ENCODE measurements around the gene POLR2I. TPM values are rescaled to one million over a fixed set of nuclear protein-coding genes. Genes with fewer than 3 reads are reported as not detected.

The POLR2I gene
- total RNA-seq, 1 experiment from 2014 or later, result 133 TPM

DNA sequence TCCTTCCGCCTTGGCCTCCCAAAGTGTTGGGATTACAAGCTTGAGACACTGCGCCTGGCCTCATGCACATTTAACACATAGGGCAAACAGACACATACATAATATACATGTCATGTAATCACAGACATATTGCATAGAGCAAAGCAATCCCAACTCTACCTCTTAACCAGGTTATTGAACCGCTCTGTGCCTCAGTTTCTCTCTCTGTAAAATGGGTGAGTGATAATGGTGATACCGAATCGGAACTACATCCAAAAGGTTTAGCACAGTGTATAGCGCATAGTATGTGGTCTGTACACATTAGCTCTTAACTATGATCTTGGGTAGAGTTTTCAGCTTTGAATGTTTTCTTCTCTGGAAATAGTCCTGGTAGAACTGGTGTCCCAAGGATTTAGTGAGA is 29.9 kb upstream of the POLR2I start:
- Histone ChIP-seq H3K4me1 (ENCODE audit: insufficient read depth, low read length, poor library complexity, severe bottlenecking) (peaks cover 7% of the 10 kb centered on the region), H3K36me3 (ENCODE audit: insufficient read depth, low read length, poor library complexity, severe bottlenecking) (peaks cover 54% of the 10 kb centered on the region), H3K27ac (ENCODE audit: low read depth, low read length, poor library complexity, severe bottlenecking) (no peak overlapping the region), H3K9me3 (ENCODE audit: low read depth, low read length, poor library complexity, severe bottlenecking) (no peaks in the 10 kb centered on the region), H3K4me3 (ENCODE audit: low read depth, low read length, poor library complexity, severe bottlenecking) (no peak overlapping the region), H3K27me3 (replicated peaks; ENCODE audit: insufficient read depth, low read depth, low read length, poor library complexity) (no peaks in the 10 kb centered on the region)
- TF ChIP-seq EZH2 (IDR thresholded peaks at IDR 0.05; ENCODE audit: borderline replicate concordance, low read depth, low read length, poor library complexity, severe bottlenecking), result no peak
- TF ChIP-seq, protein P1, sequence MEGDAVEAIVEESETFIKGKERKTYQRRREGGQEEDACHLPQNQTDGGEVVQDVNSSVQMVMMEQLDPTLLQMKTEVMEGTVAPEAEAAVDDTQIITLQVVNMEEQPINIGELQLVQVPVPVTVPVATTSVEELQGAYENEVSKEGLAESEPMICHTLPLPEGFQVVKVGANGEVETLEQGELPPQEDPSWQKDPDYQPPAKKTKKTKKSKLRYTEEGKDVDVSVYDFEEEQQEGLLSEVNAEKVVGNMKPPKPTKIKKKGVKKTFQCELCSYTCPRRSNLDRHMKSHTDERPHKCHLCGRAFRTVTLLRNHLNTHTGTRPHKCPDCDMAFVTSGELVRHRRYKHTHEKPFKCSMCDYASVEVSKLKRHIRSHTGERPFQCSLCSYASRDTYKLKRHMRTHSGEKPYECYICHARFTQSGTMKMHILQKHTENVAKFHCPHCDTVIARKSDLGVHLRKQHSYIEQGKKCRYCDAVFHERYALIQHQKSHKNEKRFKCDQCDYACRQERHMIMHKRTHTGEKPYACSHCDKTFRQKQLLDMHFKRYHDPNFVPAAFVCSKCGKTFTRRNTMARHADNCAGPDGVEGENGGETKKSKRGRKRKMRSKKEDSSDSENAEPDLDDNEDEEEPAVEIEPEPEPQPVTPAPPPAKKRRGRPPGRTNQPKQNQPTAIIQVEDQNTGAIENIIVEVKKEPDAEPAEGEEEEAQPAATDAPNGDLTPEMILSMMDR (conservative IDR thresholded peaks at IDR 0.05; ENCODE audit: low read depth, low read length), result no peak
- intact Hi-C loops (cut with micrococcal nuclease; ENCODE audit: unreplicated experiment), result no loop called here
- ChIA-PET CTCF (no interaction called here), POLR2A (ENCODE audit: low non-redundant PET) (no interaction called here)
- no peak for DNase-seq (ENCODE audit: low spot score)
- BruUV-seq (replicated peaks), result no TSS peak

DNA sequence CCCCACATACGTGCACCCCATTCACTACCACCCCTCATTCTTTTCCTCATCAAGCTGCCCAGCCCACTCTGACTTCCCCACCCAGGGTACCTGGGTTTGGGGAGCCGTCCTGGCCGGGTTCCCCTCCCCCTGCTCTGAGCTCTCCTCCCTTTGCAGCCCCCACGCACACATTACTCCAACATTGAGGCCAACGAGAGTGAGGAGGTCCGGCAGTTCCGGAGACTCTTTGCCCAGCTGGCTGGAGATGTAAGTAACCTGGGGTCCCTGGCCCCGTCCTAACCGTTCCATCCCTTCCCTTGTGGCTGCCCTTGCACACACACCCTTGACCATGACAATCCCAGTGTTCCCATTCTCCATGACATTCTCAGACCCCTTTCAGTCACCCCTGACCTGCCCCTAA is 27.8 kb upstream of the POLR2I start:
- H3K36me3 ChIP-seq (ENCODE audit: insufficient read depth, low read length, poor library complexity, severe bottlenecking), result peaks cover 40% of the 10 kb centered on the region
- intact Hi-C loops (cut with micrococcal nuclease; ENCODE audit: unreplicated experiment), result no loop called here
- POLR2A ChIA-PET (ENCODE audit: low non-redundant PET), result no interaction called here

DNA sequence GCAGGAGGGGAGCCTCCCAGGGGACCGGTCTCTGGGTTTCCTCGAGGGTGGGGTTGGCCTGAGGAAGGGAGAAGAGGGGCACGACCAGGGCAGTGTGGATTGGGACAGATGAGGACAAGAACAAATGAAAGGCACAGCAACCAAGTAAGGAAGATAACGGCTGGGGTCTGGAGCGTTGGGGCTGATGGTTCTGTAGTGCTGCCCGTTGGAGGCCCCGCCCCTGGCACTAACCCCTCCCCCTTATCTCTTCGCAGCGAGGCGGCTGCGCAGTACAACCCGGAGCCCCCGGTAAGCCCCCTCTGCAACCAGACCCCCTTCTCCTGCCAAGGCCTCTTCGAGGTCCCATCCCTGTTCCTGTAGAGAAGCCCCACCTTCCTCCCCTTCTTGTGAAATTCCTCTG is 27.4 kb upstream of the POLR2I start:
- no TSS peak for BruUV-seq (replicated peaks)
- intact Hi-C loops (cut with micrococcal nuclease; ENCODE audit: unreplicated experiment), result no loop called here
- ChIA-PET POLR2A (ENCODE audit: low non-redundant PET) (no interaction called here), CTCF (no interaction called here)
- Histone ChIP-seq H3K36me3 (ENCODE audit: insufficient read depth, low read length, poor library complexity, severe bottlenecking) (peaks cover 37% of the 10 kb centered on the region), H3K27me3 (replicated peaks; ENCODE audit: insufficient read depth, low read depth, low read length, poor library complexity) (no peaks in the 10 kb centered on the region), H3K9me3 (ENCODE audit: low read depth, low read length, poor library complexity, severe bottlenecking) (no peaks in the 10 kb centered on the region), H3K4me1 (ENCODE audit: insufficient read depth, low read length, poor library complexity, severe bottlenecking) (peaks cover 10% of the 10 kb centered on the region), H3K27ac (ENCODE audit: low read depth, low read length, poor library complexity, severe bottlenecking) (no peak overlapping the region), H3K4me3 (ENCODE audit: low read depth, low read length, poor library complexity, severe bottlenecking) (no peak overlapping the region)
- TF ChIP-seq, protein P1 (conservative IDR thresholded peaks at IDR 0.05; ENCODE audit: low read depth, low read length), result no peak
- no peak for TF ChIP-seq EZH2 (IDR thresholded peaks at IDR 0.05; ENCODE audit: borderline replicate concordance, low read depth, low read length, poor library complexity, severe bottlenecking)
- DNase-seq (ENCODE audit: low spot score), result no peak

More for the DNA sequence above, 27.8 kb upstream of the POLR2I start:
- no peak overlapping the region for H3K27ac ChIP-seq (ENCODE audit: low read depth, low read length, poor library complexity, severe bottlenecking)
- TF ChIP-seq, protein P1 (conservative IDR thresholded peaks at IDR 0.05; ENCODE audit: low read depth, low read length), result no peak
- no peak for TF ChIP-seq EZH2 (IDR thresholded peaks at IDR 0.05; ENCODE audit: borderline replicate concordance, low read depth, low read length, poor library complexity, severe bottlenecking)
- no peaks in the 10 kb centered on the region for H3K9me3 ChIP-seq (ENCODE audit: low read depth, low read length, poor library complexity, severe bottlenecking)
- no peaks in the 10 kb centered on the region for H3K27me3 ChIP-seq (replicated peaks; ENCODE audit: insufficient read depth, low read depth, low read length, poor library complexity)
- DNase-seq (ENCODE audit: low spot score), result no peak
- BruUV-seq (replicated peaks), result no TSS peak
- CTCF ChIA-PET, result no interaction called here
- no peak overlapping the region for H3K4me3 ChIP-seq (ENCODE audit: low read depth, low read length, poor library complexity, severe bottlenecking)
- peaks cover 10% of the 10 kb centered on the region for H3K4me1 ChIP-seq (ENCODE audit: insufficient read depth, low read length, poor library complexity, severe bottlenecking)
